GM18498 (cell line): ENCODE data around the gene POT1.
"Not testable (repeated sequence)": the region's sequence is repeated elsewhere in the genome, so short reads cannot be mapped to it uniquely, and the experiment has no call there.

Experiments
- ATAC-seq: cut with Tn5 transposase; IDR thresholded peaks from one replicate; pipeline ENCODE4 v1.9.1; 2021; ENCODE audit warnings: mild to moderate bottlenecking, moderate library complexity; ENCODE audit not compliant: unreplicated experiment

POT1 gene

GRCh38 chr7:124929467-124930172 is at the start of gene POT1:
POT1 (minus strand) TSS chr7:124929825; CDS start chr7:124897173, 32,652 bp downstream.
- peak; percentile 100 for ATAC-seq

- ATAC-seq, result not testable (repeated sequence)
Measured at GRCh38 chr7:124975131-124975530, 45.5 kb upstream of the POT1 start.

GRCh38 chr7:124965553-124965952 is 35.9 kb upstream of the POT1 start:
- ATAC-seq, result no peak

GRCh38 chr7:124959676-124960075 is 30.1 kb upstream of the POT1 start:
- ATAC-seq, result no peak

GRCh38 chr7:124957952-124958351 is 28.3 kb upstream of the POT1 start:
- ATAC-seq, result not testable (repeated sequence)

- ATAC-seq, result no peak
Measured at GRCh38 chr7:124956160-124956559, 26.5 kb upstream of the POT1 start.

- ATAC-seq, result no peak
Measured at GRCh38 chr7:124954790-124955189, 25.2 kb upstream of the POT1 start.

- ATAC-seq, result no peak
Measured at GRCh38 chr7:124945680-124946079, 16.1 kb upstream of the POT1 start.

GRCh38 chr7:124943472-124943871 is 13.8 kb upstream of the POT1 start:
- no peak for ATAC-seq

GRCh38 chr7:124942399-124942798 is 12.8 kb upstream of the POT1 start:
- ATAC-seq, result no peak

- no peak for ATAC-seq
Measured at GRCh38 chr7:124940306-124940705, 10.7 kb upstream of the POT1 start.

GRCh38 chr7:124938128-124938527 is 8.5 kb upstream of the POT1 start:
- ATAC-seq, result no peak

- ATAC-seq, result no peak
Measured at GRCh38 chr7:124937076-124937475, 7.5 kb upstream of the POT1 start.

- ATAC-seq, result no peak
Measured at GRCh38 chr7:124934841-124935240, 5.2 kb upstream of the POT1 start.

GRCh38 chr7:124930655-124931597 is 1.3 kb upstream of the POT1 start:
- no peak for ATAC-seq

GRCh38 chr7:124930173-124930623 is 573 bp upstream of the POT1 start:
- ATAC-seq, result no peak

GRCh38 chr7:124924906-124925305 is 4.7 kb downstream of the POT1 start:
- no peak for ATAC-seq

GRCh38 chr7:124922200-124922599 is 7.4 kb downstream of the POT1 start:
- no peak for ATAC-seq

GRCh38 chr7:124919841-124920240 is 9.8 kb downstream of the POT1 start:
- no peak for ATAC-seq

GRCh38 chr7:124918662-124919061 is 11.0 kb downstream of the POT1 start:
- peak; percentile 61 for ATAC-seq

GRCh38 chr7:124915242-124915641 is 14.4 kb downstream of the POT1 start:
- ATAC-seq, result peak; percentile 65

GRCh38 chr7:124914298-124914697 is 15.3 kb downstream of the POT1 start:
- ATAC-seq, result no peak
